ENCODE data around the gene SLC26A9.
"Not testable (repeated sequence)": the region's sequence is repeated elsewhere in the genome, so short reads cannot be mapped to it uniquely, and the experiment has no call there.

The SLC26A9 gene

GRCh38 chr1:205889706-205890105 lies 53.5 kb downstream of the SLC26A9 start:
- DNase-seq (ENCODE audit: low spot score), result not testable (repeated sequence)

GRCh38 chr1:205889006-205889405 lies 54.2 kb downstream of the SLC26A9 start:
- not testable (repeated sequence) for DNase-seq (ENCODE audit: low spot score)

GRCh38 chr1:205883792-205884191 lies 59.5 kb downstream of the SLC26A9 start:
- DNase-seq (ENCODE audit: low spot score), result no peak

GRCh38 chr1:205880923-205881322 lies 62.3 kb downstream of the SLC26A9 start:
- no peak for DNase-seq (ENCODE audit: low spot score)

GRCh38 chr1:205879974-205880373 lies 63.3 kb downstream of the SLC26A9 start:
- DNase-seq (ENCODE audit: low spot score), result no peak

- DNase-seq (ENCODE audit: low spot score), result no peak
These were observed 65.2 kb downstream of the SLC26A9 start for GRCh38 chr1:205878026-205878425.

- DNase-seq (ENCODE audit: low spot score), result not testable (repeated sequence)
These were observed 70.1 kb downstream of the SLC26A9 start for GRCh38 chr1:205873148-205873547.

GRCh38 chr1:205870236-205870635 lies 73.0 kb downstream of the SLC26A9 start:
- no peak for DNase-seq (ENCODE audit: low spot score)
